Natural killer cell (primary cell): ENCODE measurements around the gene OGFR. TPM values are rescaled to one million over a fixed set of nuclear protein-coding genes. Genes with fewer than 3 reads are reported as not detected.

ENCODE experiments used
- ATAC-seq, 3 donors: fragments of 150-1000 bp in 2 of 3; fragments of 200-7000 bp in 1 of 3; cut with Tn5 transposase; 1 replicate in 1 of 3; 2 replicates in 2 of 3; pipeline ENCODE4 v1.10.0; 2021; ENCODE audit warnings: mild to moderate bottlenecking in 2 of 3, moderate library complexity in 2 of 3
- DNase-seq, 2 donors: peaks; one replicate each; pipeline versions ENCODE4 v3.0.0 to v3.0.0-alpha.2; 2013 to 2021; ENCODE audit warnings: mixed read lengths in 1 of 2
- H3K27ac ChIP-seq: one replicate; pipeline ENCODE4 v1.5.1; 2013; ENCODE audit warnings: mild to moderate bottlenecking, low read length
- H3K27me3 ChIP-seq: one replicate; pipeline ENCODE4 v1.6.1; 2013; ENCODE audit warnings: low read length; ENCODE audit not compliant: control insufficient read depth, insufficient read depth
- H3K36me3 ChIP-seq: one replicate; pipeline ENCODE4 v1.6.1; 2013; ENCODE audit warnings: low read length; ENCODE audit not compliant: control insufficient read depth, insufficient read depth
- H3K4me1 ChIP-seq: one replicate; pipeline ENCODE4 v1.6.1; 2013; ENCODE audit warnings: low read length; ENCODE audit not compliant: control insufficient read depth, insufficient read depth
- H3K4me3 ChIP-seq: one replicate; pipeline ENCODE4 v1.5.1; 2013; ENCODE audit warnings: low read length
- H3K9me3 ChIP-seq: one replicate; pipeline ENCODE4 v1.6.1; 2013; ENCODE audit warnings: low read length; ENCODE audit not compliant: control insufficient read depth, insufficient read depth
- H3K27ac Mint-ChIP-seq, 2 donors: one replicate each; pipeline ENCODE4 v1.8.0; 2022; ENCODE audit warnings: mild to moderate bottlenecking in 2 of 2, mixed read lengths in 2 of 2, moderate library complexity in 1 of 2
- H3K27me3 Mint-ChIP-seq, 2 donors: one replicate each; pipeline ENCODE4 v1.8.0; 2022; ENCODE audit warnings: low read depth in 2 of 2, mixed read lengths in 2 of 2
- H3K36me3 Mint-ChIP-seq: one replicate; pipeline ENCODE4 v1.8.0; 2022; ENCODE audit warnings: mixed read lengths
- H3K4me1 Mint-ChIP-seq, 2 donors: one replicate each; pipeline ENCODE4 v1.8.0; 2022; ENCODE audit warnings: mixed read lengths in 2 of 2
- H3K4me3 Mint-ChIP-seq: one replicate; pipeline ENCODE4 v1.8.0; 2022; ENCODE audit warnings: mild to moderate bottlenecking, moderate library complexity, mixed read lengths
- H3K9me3 Mint-ChIP-seq, 2 donors: one replicate each; pipeline ENCODE4 v1.8.0; 2022; ENCODE audit warnings: mixed read lengths in 2 of 2
- CTCF ChIP-seq: fragments of 200-600 bp; IDR thresholded peaks from one replicate; pipeline ENCODE4 v1.8.0; 2022; ENCODE audit warnings: antibody characterized with exemption
- WGBS: methylation state at CpG from one replicate; pipeline ENCODE4 v1.1.7; 2013; ENCODE audit warnings: missing lambda C conversion rate; ENCODE audit not compliant: insufficient coverage; 5-methylcytosine and 5-hydroxymethylcytosine counted together
- intact Hi-C: fragments of 100-400 bp; cut with micrococcal nuclease; formaldehyde crosslinking; loops from one replicate; pipeline ENCODE4 v1.14.2; 2022
- total RNA-seq, 4 donors: library from RNA; stranded (reverse); fragments of 120-200 nt in 1 of 4; gene quantifications; one replicate each; pipeline versions ENCODE4 v1.2.3 to v1.2.4, GENCODE V29; 2013 to 2022

OGFR gene
- total RNA-seq, 3 donors from 2014 or later (not counting 1 experiment from before 2014, with no cell fraction given), result 71.0 to 84.0 (median 83.0) TPM

- Histone ChIP-seq H3K27ac (no peak overlapping the region), H3K27me3 (no peaks in the 10 kb centered on the region), H3K36me3 (no peaks in the 10 kb centered on the region), H3K4me1 (peaks cover 16% of the 10 kb centered on the region), H3K4me3 (no peak overlapping the region), H3K9me3 (no peaks in the 10 kb centered on the region)
- H3K4me1 Mint-ChIP-seq, result no peaks in the 10 kb centered on the region
- DNase-seq (peak in 1 of 2 donors; percentile 15), ATAC-seq (no peak)
- no peaks in the 10 kb centered on the region for H3K9me3 Mint-ChIP-seq
- WGBS, result 86% methylated on average over 22 of the region's 22 CpGs
- TF ChIP-seq CTCF, result no peak
- intact Hi-C loops, result no loop called here
- H3K36me3 Mint-ChIP-seq, result no peaks in the 10 kb centered on the region
- no peak overlapping the region for H3K27ac Mint-ChIP-seq
- H3K27me3 Mint-ChIP-seq, result no peaks in the 10 kb centered on the region
- no peak overlapping the region for H3K4me3 Mint-ChIP-seq
Observed at GRCh38 chr20:62825333-62825985, 20.8 kb downstream of the OGFR start.

GRCh38 chr20:62825986-62826645 lies 21.5 kb downstream of the OGFR start:
- DNase-seq, result peak in 1 of 2 donors; percentile 18
- intact Hi-C loops, result no loop called here

GRCh38 chr20:62826646-62827310 lies 22.1 kb downstream of the OGFR start:
- no peaks in the 10 kb centered on the region for H3K4me1 Mint-ChIP-seq
- no peak for DNase-seq
- no peak for ATAC-seq

More at GRCh38 chr20:62825986-62826645, 21.5 kb downstream of the OGFR start:
- Mint-ChIP-seq H3K36me3 (no peaks in the 10 kb centered on the region), H3K4me3 (no peak overlapping the region), H3K4me1 (no peaks in the 10 kb centered on the region), H3K27me3 (no peaks in the 10 kb centered on the region), H3K9me3 (no peaks in the 10 kb centered on the region), H3K27ac (no peak overlapping the region)
- Histone ChIP-seq H3K27me3 (no peaks in the 10 kb centered on the region), H3K27ac (no peak overlapping the region), H3K4me3 (no peak overlapping the region), H3K4me1 (peaks cover 16% of the 10 kb centered on the region), H3K9me3 (no peaks in the 10 kb centered on the region), H3K36me3 (no peaks in the 10 kb centered on the region)
- ATAC-seq, result no peak
- WGBS, result 72% methylated on average over 27 of the region's 27 CpGs
- TF ChIP-seq CTCF, result no peak

More at GRCh38 chr20:62826646-62827310, 22.1 kb downstream of the OGFR start:
- Histone ChIP-seq H3K27ac (no peak overlapping the region), H3K4me3 (no peak overlapping the region), H3K9me3 (no peaks in the 10 kb centered on the region), H3K4me1 (peaks cover 17% of the 10 kb centered on the region), H3K27me3 (no peaks in the 10 kb centered on the region), H3K36me3 (no peaks in the 10 kb centered on the region)
- H3K27me3 Mint-ChIP-seq, result no peaks in the 10 kb centered on the region
- no peak overlapping the region for H3K4me3 Mint-ChIP-seq
- H3K27ac Mint-ChIP-seq, result no peak overlapping the region
- H3K36me3 Mint-ChIP-seq, result no peaks in the 10 kb centered on the region
- intact Hi-C loops, result no loop called here
- no peaks in the 10 kb centered on the region for H3K9me3 Mint-ChIP-seq
- WGBS, result 90% methylated on average over 24 of the region's 24 CpGs
- no peak for TF ChIP-seq CTCF
